NCI-H2227 (cell line): ENCODE measurements around the gene NDUFA9.

ENCODE experiments used
- DNase-seq: peaks from one replicate; lab custom pipeline; 2025; ENCODE audit not compliant: unreplicated experiment; lab: John Stamatoyannopoulos, UW

The NDUFA9 gene

DNA sequence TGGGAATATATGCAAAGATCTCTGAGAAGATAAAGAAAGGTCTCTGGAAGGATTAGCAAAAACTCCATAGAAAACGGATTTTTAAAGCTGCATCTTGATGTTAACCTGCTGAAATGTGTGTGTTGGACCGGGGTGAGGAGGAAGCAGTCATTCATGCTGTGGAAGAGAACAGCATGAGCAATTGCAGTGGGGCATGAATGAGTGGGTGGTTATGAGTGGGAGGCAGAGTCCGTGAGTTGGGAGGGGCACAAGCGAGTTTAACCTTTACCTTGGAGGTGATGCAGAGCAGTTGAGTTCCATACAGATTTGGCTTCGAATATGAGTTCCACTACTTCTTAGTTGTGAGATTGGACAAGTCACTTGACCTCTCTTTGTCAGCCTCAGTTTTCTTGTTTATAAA is 41.8 kb downstream of the NDUFA9 start:
- DNase-seq: no peak
